Epithelial cell of proximal tubule (primary cell): Measurements from ENCODE around the gene LRP2BP. TPM values are rescaled to one million over a fixed set of nuclear protein-coding genes. Genes with fewer than 3 reads are reported as not detected.
"Not testable (repeated sequence)": the region's sequence is repeated elsewhere in the genome, so short reads cannot be mapped to it uniquely, and the experiment has no call there.

ENCODE experiments used
- DNase-seq: peaks from one replicate; pipeline ENCODE4 v3.0.0-alpha.2; 2011; ENCODE audit warnings: low read depth
- H3K4me3 ChIP-seq: 2 replicates; pipeline ENCODE4 v1.5.1; 2011; ENCODE audit warnings: low read depth, mild to moderate bottlenecking, low read length
- CTCF ChIP-seq: conservative IDR thresholded peaks from 2 replicates; pipeline ENCODE4 v1.5.1; 2012; ENCODE audit warnings: low read depth, mild to moderate bottlenecking, low read length
- total RNA-seq: library from RNA; depleted of rRNA; stranded (reverse); fragments of >200 nt; gene quantifications from 2 replicates; pipeline ENCODE4 v1.2.3, GENCODE V29; 2015

LRP2BP gene
- total RNA-seq, 1 donor from 2014 or later = 0.06 TPM

GRCh38 chr4:185374573-185374972 is 21.2 kb downstream of the LRP2BP start:
- no peak overlapping the region for H3K4me3 ChIP-seq

GRCh38 chr4:185374027-185374426 is 21.7 kb downstream of the LRP2BP start:
- no peak for DNase-seq
- TF ChIP-seq CTCF = no peak
- H3K4me3 ChIP-seq = no peak overlapping the region

More at GRCh38 chr4:185374573-185374972, 21.2 kb downstream of the LRP2BP start:
- no peak for TF ChIP-seq CTCF
- no peak for DNase-seq

GRCh38 chr4:185371702-185372101 is 24.0 kb downstream of the LRP2BP start:
- DNase-seq = no peak
- H3K4me3 ChIP-seq = no peak overlapping the region
- no peak for TF ChIP-seq CTCF

- no peak overlapping the region for H3K4me3 ChIP-seq
- no peak for DNase-seq
- TF ChIP-seq CTCF = no peak
Measured at GRCh38 chr4:185370268-185370949, 25.3 kb downstream of the LRP2BP start.

- no peak overlapping the region for H3K4me3 ChIP-seq
- TF ChIP-seq CTCF = no peak
- no peak for DNase-seq
Measured at GRCh38 chr4:185369731-185370130, 26.0 kb downstream of the LRP2BP start.

GRCh38 chr4:185364886-185365285 is 30.8 kb downstream of the LRP2BP start:
- DNase-seq = no peak
- no peak overlapping the region for H3K4me3 ChIP-seq
- TF ChIP-seq CTCF = no peak

GRCh38 chr4:185363251-185363650 is 32.5 kb downstream of the LRP2BP start:
- no peak for TF ChIP-seq CTCF
- H3K4me3 ChIP-seq = no peak overlapping the region
- no peak for DNase-seq

- DNase-seq, H3K4me3 ChIP-seq: not testable (repeated sequence)
Measured at GRCh38 chr4:185362570-185362969, 33.2 kb downstream of the LRP2BP start.
